WTC11 (cell line): ENCODE measurements around the gene KCTD16.

ENCODE experiments used
- ATF3 ChIP-seq: sonication (generic); formaldehyde crosslinking; conservative IDR thresholded peaks from 2 replicates; pipeline ENCODE4 v1.8.1; 2022; ENCODE audit warnings: mild to moderate bottlenecking, missing genetic modification reagents
- CREB1 ChIP-seq: sonication (generic); formaldehyde crosslinking; IDR thresholded peaks from 2 replicates; pipeline ENCODE4 v1.8.0; 2023; ENCODE audit warnings: mild to moderate bottlenecking, missing genetic modification reagents
- ELF4 ChIP-seq: sonication (generic); formaldehyde crosslinking; IDR thresholded peaks from 2 replicates; pipeline ENCODE4 v1.8.1; 2022; ENCODE audit warnings: low read depth, mild to moderate bottlenecking, moderate library complexity, missing genetic modification reagents
- JUN ChIP-seq: sonication (generic); formaldehyde crosslinking; IDR thresholded peaks from 2 replicates; pipeline ENCODE4 v1.8.0; 2023; ENCODE audit warnings: mild to moderate bottlenecking, missing genetic modification reagents
- NFE2L1 ChIP-seq: sonication (generic); formaldehyde crosslinking; IDR thresholded peaks from 2 replicates; pipeline ENCODE4 v1.8.1; 2023; ENCODE audit warnings: missing genetic modification reagents
- SP1 ChIP-seq: sonication (generic); formaldehyde crosslinking; conservative IDR thresholded peaks from 2 replicates; pipeline ENCODE4 v1.8.1; 2022; ENCODE audit warnings: missing genetic modification reagents
- TEAD4 ChIP-seq: sonication (generic); formaldehyde crosslinking; IDR thresholded peaks from 2 replicates; pipeline ENCODE4 v1.8.0; 2022; ENCODE audit warnings: mild to moderate bottlenecking, missing genetic modification reagents
- TP53 ChIP-seq: sonication (generic); formaldehyde crosslinking; IDR thresholded peaks from 2 replicates; pipeline ENCODE4 v1.8.1; 2023; ENCODE audit warnings: mild to moderate bottlenecking, missing genetic modification reagents
- TF ChIP-seq, protein P1 (sequence below): sonication (generic); formaldehyde crosslinking; IDR thresholded peaks from 2 replicates; pipeline ENCODE4 v1.8.1; 2023; ENCODE audit warnings: mild to moderate bottlenecking, missing genetic modification reagents
- TF ChIP-seq, protein P2 (sequence below): sonication (generic); formaldehyde crosslinking; IDR thresholded peaks from 2 replicates; pipeline ENCODE4 v1.8.1; 2022; ENCODE audit warnings: mild to moderate bottlenecking, moderate library complexity, missing genetic modification reagents
- TF ChIP-seq, protein P3 (sequence below): fragments of 200-600 bp; IDR thresholded peaks from 2 replicates; pipeline ENCODE4 v1.8.0; 2022; ENCODE audit warnings: antibody characterized with exemption
- TF ChIP-seq, protein P4 (sequence below): sonication (generic); formaldehyde crosslinking; IDR thresholded peaks from 2 replicates; pipeline ENCODE4 v1.8.1; 2023; ENCODE audit warnings: mild to moderate bottlenecking, missing genetic modification reagents
- TF ChIP-seq, protein P5 (sequence below): sonication (generic); formaldehyde crosslinking; IDR thresholded peaks from 2 replicates; pipeline ENCODE4 v1.8.0; 2022; ENCODE audit warnings: mild to moderate bottlenecking, missing genetic modification reagents
- TF ChIP-seq, protein P6 (sequence below): sonication (generic); formaldehyde crosslinking; IDR thresholded peaks from 2 replicates; pipeline ENCODE4 v1.8.0; 2022; ENCODE audit warnings: mild to moderate bottlenecking, missing genetic modification reagents

- no peak for TF ChIP-seq ATF3 (CRISPR knock-in tag)
- TF ChIP-seq, protein P1, sequence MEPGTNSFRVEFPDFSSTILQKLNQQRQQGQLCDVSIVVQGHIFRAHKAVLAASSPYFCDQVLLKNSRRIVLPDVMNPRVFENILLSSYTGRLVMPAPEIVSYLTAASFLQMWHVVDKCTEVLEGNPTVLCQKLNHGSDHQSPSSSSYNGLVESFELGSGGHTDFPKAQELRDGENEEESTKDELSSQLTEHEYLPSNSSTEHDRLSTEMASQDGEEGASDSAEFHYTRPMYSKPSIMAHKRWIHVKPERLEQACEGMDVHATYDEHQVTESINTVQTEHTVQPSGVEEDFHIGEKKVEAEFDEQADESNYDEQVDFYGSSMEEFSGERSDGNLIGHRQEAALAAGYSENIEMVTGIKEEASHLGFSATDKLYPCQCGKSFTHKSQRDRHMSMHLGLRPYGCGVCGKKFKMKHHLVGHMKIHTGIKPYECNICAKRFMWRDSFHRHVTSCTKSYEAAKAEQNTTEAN (CRISPR knock-in tag) = no peak
- TF ChIP-seq, protein P2, sequence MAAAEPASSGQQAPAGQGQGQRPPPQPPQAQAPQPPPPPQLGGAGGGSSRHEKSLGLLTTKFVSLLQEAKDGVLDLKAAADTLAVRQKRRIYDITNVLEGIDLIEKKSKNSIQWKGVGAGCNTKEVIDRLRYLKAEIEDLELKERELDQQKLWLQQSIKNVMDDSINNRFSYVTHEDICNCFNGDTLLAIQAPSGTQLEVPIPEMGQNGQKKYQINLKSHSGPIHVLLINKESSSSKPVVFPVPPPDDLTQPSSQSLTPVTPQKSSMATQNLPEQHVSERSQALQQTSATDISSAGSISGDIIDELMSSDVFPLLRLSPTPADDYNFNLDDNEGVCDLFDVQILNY = no peak
- TF ChIP-seq, protein P3, sequence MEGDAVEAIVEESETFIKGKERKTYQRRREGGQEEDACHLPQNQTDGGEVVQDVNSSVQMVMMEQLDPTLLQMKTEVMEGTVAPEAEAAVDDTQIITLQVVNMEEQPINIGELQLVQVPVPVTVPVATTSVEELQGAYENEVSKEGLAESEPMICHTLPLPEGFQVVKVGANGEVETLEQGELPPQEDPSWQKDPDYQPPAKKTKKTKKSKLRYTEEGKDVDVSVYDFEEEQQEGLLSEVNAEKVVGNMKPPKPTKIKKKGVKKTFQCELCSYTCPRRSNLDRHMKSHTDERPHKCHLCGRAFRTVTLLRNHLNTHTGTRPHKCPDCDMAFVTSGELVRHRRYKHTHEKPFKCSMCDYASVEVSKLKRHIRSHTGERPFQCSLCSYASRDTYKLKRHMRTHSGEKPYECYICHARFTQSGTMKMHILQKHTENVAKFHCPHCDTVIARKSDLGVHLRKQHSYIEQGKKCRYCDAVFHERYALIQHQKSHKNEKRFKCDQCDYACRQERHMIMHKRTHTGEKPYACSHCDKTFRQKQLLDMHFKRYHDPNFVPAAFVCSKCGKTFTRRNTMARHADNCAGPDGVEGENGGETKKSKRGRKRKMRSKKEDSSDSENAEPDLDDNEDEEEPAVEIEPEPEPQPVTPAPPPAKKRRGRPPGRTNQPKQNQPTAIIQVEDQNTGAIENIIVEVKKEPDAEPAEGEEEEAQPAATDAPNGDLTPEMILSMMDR = no peak
- TF ChIP-seq TP53 = no peak
- no peak for TF ChIP-seq JUN (CRISPR knock-in tag)
- TF ChIP-seq, protein P4, sequence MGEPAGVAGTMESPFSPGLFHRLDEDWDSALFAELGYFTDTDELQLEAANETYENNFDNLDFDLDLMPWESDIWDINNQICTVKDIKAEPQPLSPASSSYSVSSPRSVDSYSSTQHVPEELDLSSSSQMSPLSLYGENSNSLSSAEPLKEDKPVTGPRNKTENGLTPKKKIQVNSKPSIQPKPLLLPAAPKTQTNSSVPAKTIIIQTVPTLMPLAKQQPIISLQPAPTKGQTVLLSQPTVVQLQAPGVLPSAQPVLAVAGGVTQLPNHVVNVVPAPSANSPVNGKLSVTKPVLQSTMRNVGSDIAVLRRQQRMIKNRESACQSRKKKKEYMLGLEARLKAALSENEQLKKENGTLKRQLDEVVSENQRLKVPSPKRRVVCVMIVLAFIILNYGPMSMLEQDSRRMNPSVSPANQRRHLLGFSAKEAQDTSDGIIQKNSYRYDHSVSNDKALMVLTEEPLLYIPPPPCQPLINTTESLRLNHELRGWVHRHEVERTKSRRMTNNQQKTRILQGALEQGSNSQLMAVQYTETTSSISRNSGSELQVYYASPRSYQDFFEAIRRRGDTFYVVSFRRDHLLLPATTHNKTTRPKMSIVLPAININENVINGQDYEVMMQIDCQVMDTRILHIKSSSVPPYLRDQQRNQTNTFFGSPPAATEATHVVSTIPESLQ (CRISPR knock-in tag) = no peak
- no peak for TF ChIP-seq NFE2L1 (CRISPR knock-in tag)
- TF ChIP-seq CREB1 (CRISPR knock-in tag) = no peak
- TF ChIP-seq ELF4 (CRISPR knock-in tag) = no peak
- TF ChIP-seq, protein P5, sequence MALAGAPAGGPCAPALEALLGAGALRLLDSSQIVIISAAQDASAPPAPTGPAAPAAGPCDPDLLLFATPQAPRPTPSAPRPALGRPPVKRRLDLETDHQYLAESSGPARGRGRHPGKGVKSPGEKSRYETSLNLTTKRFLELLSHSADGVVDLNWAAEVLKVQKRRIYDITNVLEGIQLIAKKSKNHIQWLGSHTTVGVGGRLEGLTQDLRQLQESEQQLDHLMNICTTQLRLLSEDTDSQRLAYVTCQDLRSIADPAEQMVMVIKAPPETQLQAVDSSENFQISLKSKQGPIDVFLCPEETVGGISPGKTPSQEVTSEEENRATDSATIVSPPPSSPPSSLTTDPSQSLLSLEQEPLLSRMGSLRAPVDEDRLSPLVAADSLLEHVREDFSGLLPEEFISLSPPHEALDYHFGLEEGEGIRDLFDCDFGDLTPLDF (CRISPR knock-in tag) = no peak
- TF ChIP-seq, protein P6, sequence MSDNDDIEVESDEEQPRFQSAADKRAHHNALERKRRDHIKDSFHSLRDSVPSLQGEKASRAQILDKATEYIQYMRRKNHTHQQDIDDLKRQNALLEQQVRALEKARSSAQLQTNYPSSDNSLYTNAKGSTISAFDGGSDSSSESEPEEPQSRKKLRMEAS = no peak
- TF ChIP-seq TEAD4 (CRISPR knock-in tag) = no peak
- TF ChIP-seq SP1 = no peak
Measured at GRCh38 chr5:144307736-144308135, 137.1 kb downstream of the KCTD16 start.
